K562 (cell line): ENCODE data around the gene C13orf46. TPM values are rescaled to one million over a fixed set of nuclear protein-coding genes. Genes with fewer than 3 reads are reported as not detected.

Source experiments
- ATAC-seq: fragments of 200-7000 bp; cut with Tn5 transposase; 3 replicates; pipeline ENCODE4 v1.9.1; 2020; ENCODE audit warnings: moderate library complexity
- BruUV-seq: library from RNA; stranded (reverse); fragments of 400-500 nt; replicated peaks from 2 replicates; lab custom pipeline; 2021; lab: Mats Ljungman, UMichigan
- CTCF ChIA-PET: fragments of 300-600 bp; formaldehyde crosslinking; extraction: SDS; loops from one replicate; lab custom pipeline; 2021; ENCODE audit warnings: low intra/inter-chr PET ratio; lab: Yijun Ruan, JAX
- POLR2A ChIA-PET: fragments of 300-600, 350-650 bp; sonication (Branson Sonifier 250); formaldehyde crosslinking; extraction: SDS; loops from one replicate; lab custom pipeline; 2021; ENCODE audit warnings: antibody characterized with exemption, inconsistent platforms; lab: Yijun Ruan, JAX
- DNase-seq, 4 experiments: peaks; one replicate each; pipeline versions ENCODE4 v3.0.0 to v3.0.0-alpha.2; 2011 to 2018; ENCODE audit warnings: low spot score in 3 of 4, mixed read lengths in 3 of 4; ENCODE audit errors: extremely low read depth in 1 of 4
- FAIRE-seq: peaks from 2 replicates; lab custom pipeline; 2011; peaks lifted over from hg19 to GRCh38; lab: Jason Lieb, UNC
- H2AFZ ChIP-seq: 2 replicates; pipeline ENCODE4 v1.6.0; 2011; ENCODE audit warnings: low read depth, low read length, control low read depth, inconsistent platforms
- H3K27ac ChIP-seq: fragments of 200-600 bp; 3 replicates; pipeline ENCODE4 v1.8.0; 2011; ENCODE audit warnings: low read depth, mild to moderate bottlenecking, control low read depth, inconsistent platforms, low read length, moderate library complexity, mixed read lengths; ENCODE audit errors: extremely low read depth
- H3K27me3 ChIP-seq, 2 experiments: fragments of 300-600 bp in 1 of 2; 2 replicates in 1 of 2; 3 replicates in 1 of 2; pipeline versions ENCODE4 v1.6.0 to v1.8.0; 2011; ENCODE audit warnings: inconsistent platforms in 2 of 2, low read length in 2 of 2, mild to moderate bottlenecking in 1 of 2, mixed read lengths in 1 of 2, moderate library complexity in 1 of 2; ENCODE audit not compliant: control insufficient read depth in 2 of 2, insufficient read depth in 2 of 2
- H3K36me3 ChIP-seq: fragments of 300-600 bp; 3 replicates; pipeline ENCODE4 v1.8.0; 2011; ENCODE audit warnings: mild to moderate bottlenecking, low read length, inconsistent platforms; ENCODE audit not compliant: control insufficient read depth, insufficient read depth
- H3K4me1 ChIP-seq, 2 experiments: fragments of 200-600 bp in 1 of 2; replicated peaks in 1 of 2; 2 replicates in 1 of 2; 3 replicates in 1 of 2; pipeline versions ENCODE4 v1.5.1 to v1.8.0; 2011; ENCODE audit warnings: inconsistent platforms in 2 of 2, low read length in 2 of 2, mild to moderate bottlenecking in 1 of 2, mixed read lengths in 1 of 2, moderate library complexity in 1 of 2; ENCODE audit not compliant: control insufficient read depth in 2 of 2, insufficient read depth in 2 of 2
- H3K4me2 ChIP-seq: 2 replicates; pipeline ENCODE4 v1.6.1; 2011; ENCODE audit warnings: low read length, control low read depth, inconsistent platforms, mixed read lengths; ENCODE audit not compliant: insufficient read depth
- H3K4me3 ChIP-seq: fragments of 200-600 bp; sonication (generic), shearing (Covaris generic); 2 replicates; pipeline ENCODE4 v1.5.1; 2016; ENCODE audit warnings: control low read depth, inconsistent platforms
- H3K79me2 ChIP-seq: fragments of 200-600 bp; 3 replicates; pipeline ENCODE4 v1.8.0; 2011; ENCODE audit warnings: low read length, inconsistent platforms; ENCODE audit not compliant: control insufficient read depth, insufficient read depth
- H3K9ac ChIP-seq, 2 experiments: 2 replicates each; pipeline versions ENCODE4 v1.6.0 to v1.6.1; 2011; ENCODE audit warnings: low read depth in 2 of 2, low read length in 2 of 2, control low read depth in 1 of 2, inconsistent platforms in 1 of 2, mild to moderate bottlenecking in 1 of 2, mixed read lengths in 1 of 2; ENCODE audit not compliant: insufficient read depth in 1 of 2
- H3K9me1 ChIP-seq: one replicate; pipeline ENCODE4 v1.6.0; 2011; ENCODE audit warnings: inconsistent platforms, mild to moderate bottlenecking, low read length, moderate library complexity; ENCODE audit not compliant: control insufficient read depth, insufficient read depth
- H3K9me3 ChIP-seq: replicated peaks from 2 replicates; pipeline ENCODE4 v1.5.1; 2011; ENCODE audit warnings: low read depth, low read length, inconsistent platforms; ENCODE audit not compliant: control insufficient read depth, insufficient read depth
- H4K20me1 ChIP-seq: replicated peaks from 2 replicates; pipeline ENCODE4 v1.6.1; 2011; ENCODE audit warnings: low read length, inconsistent platforms, mixed read lengths; ENCODE audit not compliant: control insufficient read depth, insufficient read depth
- ADNP ChIP-seq: fragments of 200-800 bp; sonication (Bioruptor generic); IDR thresholded peaks from 2 replicates; pipeline ENCODE4 v1.6.1; 2016; ENCODE audit warnings: missing genetic modification characterization, missing compliant biosample characterization
- CEBPG ChIP-seq, 3 experiments: fragments of 200-800 bp in 1 of 3; sonication (Bioruptor generic) in 1 of 3; sonication (generic) in 1 of 3; formaldehyde crosslinking in 1 of 3; IDR thresholded peaks in 2 of 3; conservative IDR thresholded peaks in 1 of 3; 2 replicates each; pipeline versions ENCODE4 v1.6.1 to v1.8.0; 2016 to 2022; ENCODE audit warnings: missing compliant biosample characterization in 2 of 3, missing genetic modification characterization in 2 of 3, mild to moderate bottlenecking in 1 of 3, missing genetic modification reagents in 1 of 3
- ZNF175 ChIP-seq: fragments of 200-800 bp; sonication (Bioruptor generic); IDR thresholded peaks from 2 replicates; pipeline ENCODE4 v1.6.1; 2016; ENCODE audit warnings: low read depth, mild to moderate bottlenecking, missing genetic modification characterization, missing compliant biosample characterization
- ZNF444 ChIP-seq: fragments of 250-450 bp; sonication (Bioruptor Pico); IDR thresholded peaks from 2 replicates; pipeline ENCODE4 v1.4.0; 2020; ENCODE audit warnings: mild to moderate bottlenecking, moderate library complexity
- ZNF57 ChIP-seq: fragments of 450-650 bp; formaldehyde crosslinking; IDR thresholded peaks from 2 replicates; pipeline ENCODE4 v1.4.0; 2020; ENCODE audit warnings: mild to moderate bottlenecking, moderate library complexity
- WGBS: fragments of 100-300 bp; shearing (Covaris generic); methylation state at CpG from one replicate; pipeline ENCODE4 v1.1.6; 2016; ENCODE audit warnings: low coverage, mixed read lengths; ENCODE audit not compliant: insufficient coverage; ENCODE audit errors: missing lambda C conversion rate; 5-methylcytosine and 5-hydroxymethylcytosine counted together
- in situ Hi-C: fragments of 300-500 bp; cut with MboI; formaldehyde crosslinking; loops from 4 replicates; pipeline ENCODE4 v1.15.0; 2018; ENCODE audit warnings: inconsistent platforms, mixed read lengths
- intact Hi-C: fragments of 100-400 bp; cut with micrococcal nuclease; formaldehyde crosslinking; loops from 2 replicates; pipeline ENCODE4 v1.14.2; 2022
- polyA plus RNA-seq, 8 experiments: library from polyadenylated mRNA; depleted of rRNA in 4 of 8; stranded (reverse) in 5 of 8; unstranded in 3 of 8; fragments of >200 nt; fragmentation: Nextera tagmentation in 2 of 8; fragmentation: Illumina TruSeq in 1 of 8; extraction: Ambion mirVana in 2 of 8; extraction: Trizol in 1 of 8; gene quantifications; 2 replicates each; pipeline versions ENCODE4 v1.2.1 to v1.2.3, GENCODE V29; 2011 to 2014; ENCODE audit warnings: inconsistent platforms in 1 of 8, missing spikeins in 1 of 8
- total RNA-seq, 7 experiments: library from RNA; depleted of rRNA in 6 of 7; stranded (reverse); fragments of >200 nt in 6 of 7; fragmentation: Illumina TruSeq in 2 of 7; extraction: Trizol in 2 of 7; gene quantifications; 2 replicates each; pipeline versions ENCODE4 v1.2.1 to v1.2.3, GENCODE V29; 2011 to 2021; ENCODE audit warnings: low replicate concordance in 1 of 7
- TF ChIP-seq, protein P1 (sequence below), 2 experiments: fragments of 150-350 bp in 1 of 2; IDR thresholded peaks; 2 replicates each; pipeline ENCODE4 v1.6.1; 2012 to 2016; ENCODE audit warnings: low read depth in 2 of 2, low read length in 2 of 2, mild to moderate bottlenecking in 1 of 2, moderate library complexity in 1 of 2
- TF ChIP-seq, protein P2 (sequence below): sonication (generic); formaldehyde crosslinking; IDR thresholded peaks from 2 replicates; pipeline ENCODE4 v1.8.0; 2023; ENCODE audit warnings: mild to moderate bottlenecking, missing genetic modification reagents
- TF ChIP-seq, protein P3 (sequence below), 2 experiments: fragments of 450-650 bp; conservative IDR thresholded peaks; 2 replicates each; pipeline ENCODE4 v1.6.1; 2017; ENCODE audit warnings: mild to moderate bottlenecking in 2 of 2, moderate library complexity in 2 of 2

C13orf46 gene
- total and polyA plus RNA-seq, 9 of the 15 experiments (the other 6 are each of a cell fraction or from before 2014, with no cell fraction given), result 0.04 to 0.24 (median 0.05) TPM; not detected in 4

DNA sequence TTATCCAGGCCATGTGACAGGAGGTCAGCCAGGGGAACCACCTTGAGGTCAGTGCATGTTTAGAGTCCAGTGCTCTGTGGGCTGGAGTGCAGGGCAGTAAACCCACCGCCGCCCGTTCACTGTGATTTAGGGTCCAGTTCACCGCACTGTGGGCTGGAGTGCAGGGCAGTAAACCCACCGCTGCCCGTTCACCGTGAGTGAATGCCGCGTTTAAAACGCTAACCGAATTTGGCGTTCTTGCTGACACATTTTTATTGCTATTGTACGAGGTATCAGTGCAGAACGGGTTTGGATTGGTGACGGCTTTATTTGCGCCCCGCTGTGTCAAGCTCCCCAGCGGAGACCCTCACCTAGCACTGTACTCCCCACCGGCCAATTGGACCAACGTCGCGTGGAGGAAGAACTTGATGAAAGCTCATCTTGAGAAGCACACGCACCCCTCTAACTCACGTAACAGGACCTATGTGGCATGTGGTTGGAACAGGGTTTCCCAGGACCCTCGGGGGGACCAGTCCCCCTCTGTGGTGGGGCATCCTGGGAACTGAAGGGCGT lies 27.9 kb downstream of the C13orf46 start:
- WGBS, result 36% methylated on average over 22 of the region's 26 CpGs
- in situ Hi-C loops, result no loop called here
- ATAC-seq (no peak), DNase-seq (no peak), FAIRE-seq (no peak)
- Histone ChIP-seq H3K36me3 (no peaks in the 10 kb centered on the region), H3K9me3 (no peaks in the 10 kb centered on the region), H3K4me1 (peaks cover 9 to 26% of the 10 kb centered on the region in 2 experiments; a peak in 4 of 5 replicates), H3K4me3 (no peak overlapping the region), H3K79me2 (no peaks in the 10 kb centered on the region), H4K20me1 (no peaks in the 10 kb centered on the region), H3K9ac (no peak overlapping the region), H2AFZ (no peak overlapping the region), H3K27me3 (peaks cover 0 to 32% of the 10 kb centered on the region in 2 experiments; a peak in 2 of 5 replicates), H3K4me2 (no peak overlapping the region), H3K27ac (no peak overlapping the region), H3K9me1 (no peaks in the 10 kb centered on the region)
- ChIA-PET POLR2A (interaction anchor here (0.6 to 0.8 kb wide), 2 partner anchors 163 to 296 kb away, joined by 3 to 4 read pairs; no protein-coding TSS in a partner anchor), CTCF (no interaction called here)
- BruUV-seq, result no TSS peak
- intact Hi-C loops, result loop anchor here (5.0 kb wide), 1 partner anchor 129 kb away; no protein-coding TSS in a partner anchor
- TF ChIP-seq ZNF444 (no peak), ZNF57 (CRISPR knock-in tag) (no peak), ADNP (tag) (no peak), CEBPG (CRISPR knock-in tag; IDR thresholded peaks at IDR 0.05) (no peak), CEBPG (tag; conservative IDR thresholded peaks at IDR 0.05 in 1 of 2, IDR thresholded peaks at IDR 0.05 in 1 of 2) (no peak), ZNF175 (CRISPR knock-in tag) (no peak)
- TF ChIP-seq, protein P1, sequence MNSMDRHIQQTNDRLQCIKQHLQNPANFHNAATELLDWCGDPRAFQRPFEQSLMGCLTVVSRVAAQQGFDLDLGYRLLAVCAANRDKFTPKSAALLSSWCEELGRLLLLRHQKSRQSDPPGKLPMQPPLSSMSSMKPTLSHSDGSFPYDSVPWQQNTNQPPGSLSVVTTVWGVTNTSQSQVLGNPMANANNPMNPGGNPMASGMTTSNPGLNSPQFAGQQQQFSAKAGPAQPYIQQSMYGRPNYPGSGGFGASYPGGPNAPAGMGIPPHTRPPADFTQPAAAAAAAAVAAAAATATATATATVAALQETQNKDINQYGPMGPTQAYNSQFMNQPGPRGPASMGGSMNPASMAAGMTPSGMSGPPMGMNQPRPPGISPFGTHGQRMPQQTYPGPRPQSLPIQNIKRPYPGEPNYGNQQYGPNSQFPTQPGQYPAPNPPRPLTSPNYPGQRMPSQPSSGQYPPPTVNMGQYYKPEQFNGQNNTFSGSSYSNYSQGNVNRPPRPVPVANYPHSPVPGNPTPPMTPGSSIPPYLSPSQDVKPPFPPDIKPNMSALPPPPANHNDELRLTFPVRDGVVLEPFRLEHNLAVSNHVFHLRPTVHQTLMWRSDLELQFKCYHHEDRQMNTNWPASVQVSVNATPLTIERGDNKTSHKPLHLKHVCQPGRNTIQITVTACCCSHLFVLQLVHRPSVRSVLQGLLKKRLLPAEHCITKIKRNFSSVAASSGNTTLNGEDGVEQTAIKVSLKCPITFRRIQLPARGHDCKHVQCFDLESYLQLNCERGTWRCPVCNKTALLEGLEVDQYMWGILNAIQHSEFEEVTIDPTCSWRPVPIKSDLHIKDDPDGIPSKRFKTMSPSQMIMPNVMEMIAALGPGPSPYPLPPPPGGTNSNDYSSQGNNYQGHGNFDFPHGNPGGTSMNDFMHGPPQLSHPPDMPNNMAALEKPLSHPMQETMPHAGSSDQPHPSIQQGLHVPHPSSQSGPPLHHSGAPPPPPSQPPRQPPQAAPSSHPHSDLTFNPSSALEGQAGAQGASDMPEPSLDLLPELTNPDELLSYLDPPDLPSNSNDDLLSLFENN (IDR thresholded peaks at IDR 0.05; ENCODE audit: low read depth in 2 of 2, low read length in 2 of 2), result no peak
- TF ChIP-seq, protein P2, sequence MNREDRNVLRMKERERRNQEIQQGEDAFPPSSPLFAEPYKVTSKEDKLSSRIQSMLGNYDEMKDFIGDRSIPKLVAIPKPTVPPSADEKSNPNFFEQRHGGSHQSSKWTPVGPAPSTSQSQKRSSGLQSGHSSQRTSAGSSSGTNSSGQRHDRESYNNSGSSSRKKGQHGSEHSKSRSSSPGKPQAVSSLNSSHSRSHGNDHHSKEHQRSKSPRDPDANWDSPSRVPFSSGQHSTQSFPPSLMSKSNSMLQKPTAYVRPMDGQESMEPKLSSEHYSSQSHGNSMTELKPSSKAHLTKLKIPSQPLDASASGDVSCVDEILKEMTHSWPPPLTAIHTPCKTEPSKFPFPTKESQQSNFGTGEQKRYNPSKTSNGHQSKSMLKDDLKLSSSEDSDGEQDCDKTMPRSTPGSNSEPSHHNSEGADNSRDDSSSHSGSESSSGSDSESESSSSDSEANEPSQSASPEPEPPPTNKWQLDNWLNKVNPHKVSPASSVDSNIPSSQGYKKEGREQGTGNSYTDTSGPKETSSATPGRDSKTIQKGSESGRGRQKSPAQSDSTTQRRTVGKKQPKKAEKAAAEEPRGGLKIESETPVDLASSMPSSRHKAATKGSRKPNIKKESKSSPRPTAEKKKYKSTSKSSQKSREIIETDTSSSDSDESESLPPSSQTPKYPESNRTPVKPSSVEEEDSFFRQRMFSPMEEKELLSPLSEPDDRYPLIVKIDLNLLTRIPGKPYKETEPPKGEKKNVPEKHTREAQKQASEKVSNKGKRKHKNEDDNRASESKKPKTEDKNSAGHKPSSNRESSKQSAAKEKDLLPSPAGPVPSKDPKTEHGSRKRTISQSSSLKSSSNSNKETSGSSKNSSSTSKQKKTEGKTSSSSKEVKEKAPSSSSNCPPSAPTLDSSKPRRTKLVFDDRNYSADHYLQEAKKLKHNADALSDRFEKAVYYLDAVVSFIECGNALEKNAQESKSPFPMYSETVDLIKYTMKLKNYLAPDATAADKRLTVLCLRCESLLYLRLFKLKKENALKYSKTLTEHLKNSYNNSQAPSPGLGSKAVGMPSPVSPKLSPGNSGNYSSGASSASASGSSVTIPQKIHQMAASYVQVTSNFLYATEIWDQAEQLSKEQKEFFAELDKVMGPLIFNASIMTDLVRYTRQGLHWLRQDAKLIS (CRISPR knock-in tag), result no peak
- TF ChIP-seq, protein P3, sequence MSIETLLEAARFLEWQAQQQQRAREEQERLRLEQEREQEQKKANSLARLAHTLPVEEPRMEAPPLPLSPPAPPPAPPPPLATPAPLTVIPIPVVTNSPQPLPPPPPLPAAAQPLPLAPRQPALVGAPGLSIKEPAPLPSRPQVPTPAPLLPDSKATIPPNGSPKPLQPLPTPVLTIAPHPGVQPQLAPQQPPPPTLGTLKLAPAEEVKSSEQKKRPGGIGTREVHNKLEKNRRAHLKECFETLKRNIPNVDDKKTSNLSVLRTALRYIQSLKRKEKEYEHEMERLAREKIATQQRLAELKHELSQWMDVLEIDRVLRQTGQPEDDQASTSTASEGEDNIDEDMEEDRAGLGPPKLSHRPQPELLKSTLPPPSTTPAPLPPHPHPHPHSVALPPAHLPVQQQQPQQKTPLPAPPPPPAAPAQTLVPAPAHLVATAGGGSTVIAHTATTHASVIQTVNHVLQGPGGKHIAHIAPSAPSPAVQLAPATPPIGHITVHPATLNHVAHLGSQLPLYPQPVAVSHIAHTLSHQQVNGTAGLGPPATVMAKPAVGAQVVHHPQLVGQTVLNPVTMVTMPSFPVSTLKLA (conservative IDR thresholded peaks at IDR 0.05), result no peak
